SK-N-SH (cell line): ENCODE measurements around the gene EP400. TPM values are rescaled to one million over a fixed set of nuclear protein-coding genes. Genes with fewer than 3 reads are reported as not detected.

Experiments
- CTCF ChIA-PET: fragments of 300-600, 350-600 bp; formaldehyde crosslinking; extraction: SDS; loops from one replicate; lab custom pipeline; 2021; lab: Yijun Ruan, JAX
- POLR2A ChIA-PET: fragments of 350-600 bp; sonication (Branson Sonifier 250); formaldehyde crosslinking; extraction: SDS; loops from one replicate; lab custom pipeline; 2020; ENCODE audit warnings: antibody characterized with exemption, inconsistent platforms; lab: Yijun Ruan, JAX
- DNase-seq: peaks from one replicate; pipeline ENCODE4 v3.0.0; 2012
- H2AFZ ChIP-seq: fragments of 200-600 bp; sonication (generic); 2 replicates; pipeline ENCODE4 v1.8.1; 2016; ENCODE audit warnings: antibody characterized with exemption, mild to moderate bottlenecking, low read depth
- H3F3A ChIP-seq: fragments of 200-600 bp; sonication (generic); replicated peaks from 2 replicates; pipeline ENCODE3; 2016; ENCODE audit warnings: antibody characterized with exemption, mild to moderate bottlenecking; ENCODE audit not compliant: insufficient read depth
- H3K27ac ChIP-seq, 2 experiments: fragments of 200-500 bp in 1 of 2; fragments of 200-600 bp in 1 of 2; sonication (Bioruptor generic) in 1 of 2; sonication (generic), shearing (Covaris generic) in 1 of 2; 2 replicates each; pipeline versions ENCODE4 v1.5.1 to v1.6.1; 2014 to 2016; ENCODE audit warnings: low read depth in 2 of 2, inconsistent platforms in 1 of 2, low read length in 1 of 2, mild to moderate bottlenecking in 1 of 2, mixed read lengths in 1 of 2
- H3K27me3 ChIP-seq: fragments of 200-600 bp; sonication (generic), shearing (Covaris generic); 2 replicates; pipeline ENCODE4 v1.6.1; 2016; ENCODE audit warnings: mixed run types; ENCODE audit not compliant: insufficient read depth
- H3K36me3 ChIP-seq, 2 experiments: fragments of 200-500 bp in 1 of 2; fragments of 200-600 bp in 1 of 2; sonication (Bioruptor generic) in 1 of 2; sonication (generic) in 1 of 2; replicated peaks in 1 of 2; 2 replicates each; pipeline versions ENCODE3 to v1.5.1; 2014 to 2016; ENCODE audit warnings: low read length in 1 of 2, mild to moderate bottlenecking in 1 of 2; ENCODE audit not compliant: insufficient read depth in 2 of 2, control insufficient read depth in 1 of 2
- H3K4me1 ChIP-seq, 2 experiments: fragments of 200-500 bp in 1 of 2; fragments of 200-600 bp in 1 of 2; sonication (Bioruptor generic) in 1 of 2; sonication (generic), shearing (Covaris generic) in 1 of 2; 2 replicates each; pipeline versions ENCODE4 v1.5.1 to v1.6.1; 2014 to 2016; ENCODE audit warnings: low read depth in 1 of 2, low read length in 1 of 2, mixed run types in 1 of 2; ENCODE audit not compliant: insufficient read depth in 2 of 2, control insufficient read depth in 1 of 2
- H3K4me2 ChIP-seq: fragments of 200-600 bp; sonication (generic), shearing (Covaris generic); 2 replicates; pipeline ENCODE4 v1.6.1; 2017; ENCODE audit warnings: mixed run types
- H3K4me3 ChIP-seq, 2 experiments: fragments of 200-500 bp in 1 of 2; fragments of 200-600 bp in 1 of 2; sonication (Bioruptor generic) in 1 of 2; sonication (generic), shearing (Covaris generic) in 1 of 2; 2 replicates each; pipeline versions ENCODE4 v1.5.1 to v1.8.1; 2014 to 2016; ENCODE audit warnings: low read depth in 2 of 2, inconsistent platforms in 1 of 2, low read length in 1 of 2, mild to moderate bottlenecking in 1 of 2, mixed read lengths in 1 of 2, moderate library complexity in 1 of 2
- H3K79me2 ChIP-seq: fragments of 200-600 bp; sonication (generic); 2 replicates; pipeline ENCODE4 v1.8.1; 2017; ENCODE audit warnings: mild to moderate bottlenecking; ENCODE audit not compliant: insufficient read depth
- H3K9ac ChIP-seq: fragments of 200-600 bp; sonication (generic); 2 replicates; pipeline ENCODE4 v1.6.1; 2017; ENCODE audit warnings: mixed run types
- H3K9me2 ChIP-seq: fragments of 200-600 bp; sonication (generic); 2 replicates; pipeline ENCODE4 v1.6.1; 2017; ENCODE audit warnings: mixed run types
- H3K9me3 ChIP-seq: fragments of 200-600 bp; sonication (generic); 2 replicates; pipeline ENCODE4 v1.6.1; 2017; ENCODE audit warnings: mixed run types, mild to moderate bottlenecking, moderate library complexity
- H4K20me1 ChIP-seq: fragments of 200-600 bp; sonication (generic); 2 replicates; pipeline ENCODE4 v1.6.1; 2017; ENCODE audit warnings: mild to moderate bottlenecking, mixed run types; ENCODE audit not compliant: insufficient read depth
- CTCF ChIP-seq: fragments of 200-600 bp; sonication (generic); IDR thresholded peaks from 2 replicates; pipeline ENCODE4 v1.6.1; 2017; ENCODE audit warnings: antibody characterized with exemption, mild to moderate bottlenecking, moderate library complexity
- EP300 ChIP-seq, 2 experiments: IDR thresholded peaks; 2 replicates each; pipeline versions ENCODE4 v1.4.0 to v1.6.1; 2012; ENCODE audit warnings: borderline replicate concordance in 1 of 2, low read depth in 1 of 2, low read length in 1 of 2
- EZH2phosphoT487 ChIP-seq: fragments of 200-600 bp; sonication (generic); IDR thresholded peaks from 2 replicates; pipeline ENCODE4 v1.6.1; 2017; ENCODE audit warnings: low read depth, mixed run types, mild to moderate bottlenecking, antibody characterized with exemption, moderate library complexity, borderline replicate concordance
- FOSL2 ChIP-seq: IDR thresholded peaks from 2 replicates; pipeline ENCODE4 v1.4.0; 2012; ENCODE audit warnings: low read depth, mild to moderate bottlenecking, moderate library complexity, borderline replicate concordance
- FOXM1 ChIP-seq: IDR thresholded peaks from 2 replicates; pipeline ENCODE4 v1.4.0; 2012; ENCODE audit warnings: low read depth, mild to moderate bottlenecking
- GABPA ChIP-seq: IDR thresholded peaks from 2 replicates; pipeline ENCODE4 v1.4.0; 2012; ENCODE audit warnings: low read depth, mild to moderate bottlenecking
- GATA2 ChIP-seq: sonication (generic); formaldehyde crosslinking; IDR thresholded peaks from 2 replicates; pipeline ENCODE4 v1.5.0; 2020; ENCODE audit warnings: mild to moderate bottlenecking, missing genetic modification reagents
- JUND ChIP-seq: IDR thresholded peaks from 2 replicates; pipeline ENCODE4 v1.4.0; 2012
- MEF2A ChIP-seq: IDR thresholded peaks from 2 replicates; pipeline ENCODE4 v1.4.0; 2012; ENCODE audit warnings: low read depth, borderline replicate concordance
- PBX3 ChIP-seq: IDR thresholded peaks from 2 replicates; pipeline ENCODE4; 2012
- SMC3 ChIP-seq: IDR thresholded peaks from 2 replicates; pipeline ENCODE4 v1.6.1; 2012; ENCODE audit warnings: low read depth, low read length, improper control_type of control experiment
- USF1 ChIP-seq: IDR thresholded peaks from 2 replicates; pipeline ENCODE4 v1.4.0; 2012; ENCODE audit warnings: low read depth, borderline replicate concordance
- WGBS: methylation state at CpG from one replicate; pipeline ENCODE4 v1.1.6; 2017; ENCODE audit warnings: low lambda C conversion rate; 5-methylcytosine and 5-hydroxymethylcytosine counted together
- polyA plus RNA-seq, 3 experiments: library from polyadenylated mRNA; depleted of rRNA; stranded (reverse); fragments of >200 nt; gene quantifications; 2 replicates each; pipeline ENCODE4 v1.2.3, GENCODE V29; 2012

Gene EP400
- polyA plus RNA-seq, 1 of the 3 experiments (the other 2 are of a cell fraction): 7.0 TPM

- Histone ChIP-seq H3K4me1 (no peaks in the 10 kb centered on the region), H3K9ac (no peak overlapping the region), H3K36me3 (peaks cover 37 to 69% of the 10 kb centered on the region in 2 experiments), H4K20me1 (0 out of 2 replicates have a peak, but pooled peaks cover 1% of the 10 kb centered on the region), H2AFZ (no peak overlapping the region), H3K4me3 (no peak overlapping the region), H3F3A (no peaks in the 10 kb centered on the region), H3K9me3 (no peaks in the 10 kb centered on the region), H3K27ac (no peak overlapping the region), H3K9me2 (no peaks in the 10 kb centered on the region), H3K27me3 (no peaks in the 10 kb centered on the region), H3K4me2 (no peak overlapping the region), H3K79me2 (no peaks in the 10 kb centered on the region)
- TF ChIP-seq CTCF: no peak
- ChIA-PET POLR2A (no interaction called here), CTCF (interaction anchor here (0.5 kb wide), 1 partner anchor 200 kb away, joined by 3 read pairs; no protein-coding TSS in a partner anchor)
- no peak for DNase-seq
- 98% methylated on average over 29 of the region's 31 CpGs for WGBS
Observed at GRCh38 chr12:132036063-132036683, 86.4 kb downstream of the EP400 start.

GRCh38 chr12:132040906-132041606 is 91.3 kb downstream of the EP400 start:
- H3K9me3 ChIP-seq: no peaks in the 10 kb centered on the region
- H4K20me1 ChIP-seq: peaks cover 8% of the 10 kb centered on the region; the same call in 1 of the 2 replicates
- H3K36me3 ChIP-seq: peaks cover 22 to 64% of the 10 kb centered on the region in 2 experiments
- CTCF ChIA-PET: no interaction called here
- H3K9ac ChIP-seq: no peak overlapping the region
- H3F3A ChIP-seq: no peaks in the 10 kb centered on the region
- no peaks in the 10 kb centered on the region for H3K27me3 ChIP-seq
- POLR2A ChIA-PET: no interaction called here
- H3K79me2 ChIP-seq: no peaks in the 10 kb centered on the region; the same call in 1 of the 2 replicates
- no peak overlapping the region for H3K4me3 ChIP-seq
- H3K27ac ChIP-seq: no peak overlapping the region
- 93% methylated on average over 18 of the region's 20 CpGs for WGBS
- peaks cover 0 to 4% of the 10 kb centered on the region in 2 experiments; a peak in 1 of 4 replicates for H3K4me1 ChIP-seq
- TF ChIP-seq MEF2A (no peak), GATA2 (CRISPR knock-in tag) (no peak), SMC3 (no peak), PBX3 (no peak), CTCF (no peak), GABPA (no peak), EP300 (IDR thresholded peaks at IDR 0.05; ENCODE audit: borderline replicate concordance in 1 of 2, low read depth in 1 of 2, low read length in 1 of 2) (no peak), FOXM1 (no peak), EZH2phosphoT487 (no peak), JUND (no peak), USF1 (no peak), FOSL2 (no peak)
- no peaks in the 10 kb centered on the region for H3K9me2 ChIP-seq
- no peak overlapping the region for H2AFZ ChIP-seq
- DNase-seq: no peak
- no peak overlapping the region for H3K4me2 ChIP-seq
